Activated T-cell treated with anti-CD3 and anti-CD28 coated beads, Interleukin-2, amount 50 U/mL, for 48 hours (primary cell): Measurements from ENCODE around the gene ADORA1.
A peak's percentile ranks its signal among the peaks of the same experiment; 100 is the strongest.

Experiments
- DNase-seq, 2 experiments: peaks; one replicate each; pipeline ENCODE4 v3.0.0-alpha.2; 2020

Gene ADORA1

GRCh38 chr1:203127666-203128430 is at the start of gene ADORA1:
TSS of gene ADORA1 (plus strand) at chr1:203127726. CDS start at chr1:203128842, 1,116 bp downstream.
- peak in 1 of 2 experiments; percentile 24 for DNase-seq

GRCh38 chr1:203077956-203078355 is 49.6 kb upstream of the ADORA1 start:
- DNase-seq = no peak

- no peak for DNase-seq
Observed at GRCh38 chr1:203078478-203078877, 49.0 kb upstream of the ADORA1 start.

- no peak for DNase-seq
Observed at GRCh38 chr1:203080456-203080855, 47.1 kb upstream of the ADORA1 start.

GRCh38 chr1:203081465-203082230 is 45.9 kb upstream of the ADORA1 start:
- no peak for DNase-seq

GRCh38 chr1:203082231-203082505 is 45.4 kb upstream of the ADORA1 start:
- no peak for DNase-seq

GRCh38 chr1:203082571-203083462 is 44.7 kb upstream of the ADORA1 start:
- DNase-seq = peak in 1 of 2 experiments; percentile 11

- DNase-seq = no peak
Observed at GRCh38 chr1:203083463-203083921, 44.0 kb upstream of the ADORA1 start.

- DNase-seq = peak; percentile 71 to 73
Observed at GRCh38 chr1:203084588-203085527, 42.7 kb upstream of the ADORA1 start.

- DNase-seq = no peak
Observed at GRCh38 chr1:203085528-203086406, 41.8 kb upstream of the ADORA1 start, which contains the start of gene MYOG. TSS of gene MYOG (minus strand) at chr1:203086012. CDS start at chr1:203085961, 51 bp downstream.

- DNase-seq = no peak
Observed at GRCh38 chr1:203086992-203087763, 40.3 kb upstream of the ADORA1 start.

- no peak for DNase-seq
Observed at GRCh38 chr1:203088441-203088840, 39.1 kb upstream of the ADORA1 start.

- no peak for DNase-seq
Observed at GRCh38 chr1:203089001-203089650, 38.4 kb upstream of the ADORA1 start.

GRCh38 chr1:203089651-203090045 is 37.9 kb upstream of the ADORA1 start:
- DNase-seq = no peak

GRCh38 chr1:203090421-203091198 is 36.9 kb upstream of the ADORA1 start:
- no peak for DNase-seq

- no peak for DNase-seq
Observed at GRCh38 chr1:203091199-203091477, 36.4 kb upstream of the ADORA1 start.

- no peak for DNase-seq
Observed at GRCh38 chr1:203091761-203092330, 35.7 kb upstream of the ADORA1 start.

GRCh38 chr1:203093754-203094410 is 33.6 kb upstream of the ADORA1 start:
- DNase-seq = no peak
